Measurements from ENCODE around the gene SV2B. TPM values are rescaled to one million over a fixed set of nuclear protein-coding genes. Genes with fewer than 3 reads are reported as not detected.

The SV2B gene
- total and polyA plus RNA-seq, 3 donors from 2014 or later: 1.6 to 1.7 (median 1.7) TPM

DNA sequence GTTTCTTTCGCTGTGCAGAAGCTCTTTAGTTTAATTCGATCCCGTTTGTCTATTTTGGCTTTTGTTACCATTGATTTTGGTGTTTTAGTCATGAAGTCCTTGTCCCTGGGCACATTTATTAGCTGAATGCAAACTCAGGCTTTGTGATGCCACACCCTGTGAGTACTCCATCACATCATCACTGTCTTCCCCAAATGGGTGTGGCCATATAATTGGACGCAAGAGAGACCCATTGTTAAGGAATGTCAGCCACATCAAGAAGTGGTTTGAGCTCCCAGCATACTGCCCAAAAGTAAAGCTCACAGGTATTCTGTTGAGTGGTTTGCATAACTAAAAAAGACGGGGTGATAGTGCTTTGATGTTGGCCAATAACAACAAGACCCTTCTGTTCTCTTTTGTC lies 245.7 kb downstream of the SV2B start:
- Histone ChIP-seq H3K4me3 (no peak overlapping the region), H3K36me3 (ENCODE audit: low read depth, missing control alignments) (no peaks in the 10 kb centered on the region), H3K9me3 (no peaks in the 10 kb centered on the region), H3K27ac (no peak overlapping the region), H3K27me3 (no peaks in the 10 kb centered on the region), H3K4me1 (no peaks in the 10 kb centered on the region)
- no peak for TF ChIP-seq POLR2A (IDR thresholded peaks at IDR 0.05)
- TF ChIP-seq CTCF (IDR thresholded peaks at IDR 0.05): no peak
- WGBS, 2 donors: 76 to 80% methylated on average over 5 of the region's 5 CpGs
- no peak for DNase-seq
- intact Hi-C loops (cut with DNase I; ENCODE audit: low total_unique reads): no loop called here

- 66 to 76% methylated on average over 2 of the region's 2 CpGs for WGBS, 2 donors
- no peaks in the 10 kb centered on the region for H3K4me1 ChIP-seq
- no peak for DNase-seq
- H3K36me3 ChIP-seq (ENCODE audit: low read depth, missing control alignments): no peaks in the 10 kb centered on the region
- no peaks in the 10 kb centered on the region for H3K27me3 ChIP-seq
- no peaks in the 10 kb centered on the region for H3K9me3 ChIP-seq
- intact Hi-C loops (cut with DNase I; ENCODE audit: low total_unique reads): no loop called here
- no peak for TF ChIP-seq CTCF (IDR thresholded peaks at IDR 0.05)
- no peak for TF ChIP-seq POLR2A (IDR thresholded peaks at IDR 0.05)
- H3K27ac ChIP-seq: no peak overlapping the region
- H3K4me3 ChIP-seq: no peak overlapping the region
Measured at GRCh38 chr15:91346259-91346658, 246.2 kb downstream of the SV2B start.

- TF ChIP-seq CTCF (IDR thresholded peaks at IDR 0.05) (no peak), POLR2A (IDR thresholded peaks at IDR 0.05) (no peak)
- H3K9me3 ChIP-seq: no peaks in the 10 kb centered on the region
- no peak for DNase-seq
- no peaks in the 10 kb centered on the region for H3K36me3 ChIP-seq (ENCODE audit: low read depth, missing control alignments)
- H3K4me1 ChIP-seq: no peaks in the 10 kb centered on the region
- no peaks in the 10 kb centered on the region for H3K27me3 ChIP-seq
- H3K4me3 ChIP-seq: no peak overlapping the region
- H3K27ac ChIP-seq: no peak overlapping the region
- 61 to 73% methylated on average over 3 of the region's 3 CpGs for WGBS, 2 donors
- intact Hi-C loops (cut with DNase I; ENCODE audit: low total_unique reads): no loop called here
Measured at GRCh38 chr15:91348752-91349500, 248.9 kb downstream of the SV2B start.

Other genes starting within 250 kb of the SV2B start
- 10 to 100 TPM; 23.1 to 32.1 TPM for gene FURIN, start 231.7 kb upstream of the SV2B start, total RNA-seq
- 21.5 TPM for gene FURIN, start 231.7 kb upstream of the SV2B start, polyA plus RNA-seq (ENCODE audit: insufficient read depth, low read depth, low replicate concordance)
- gene FES, start 215.8 kb upstream of the SV2B start, total RNA-seq: 10 to 100 TPM; 18.6 to 23.1 TPM
- 14.4 TPM for gene FES, start 215.8 kb upstream of the SV2B start, polyA plus RNA-seq (ENCODE audit: insufficient read depth, low read depth, low replicate concordance)
- gene MAN2A2, start 197.0 kb upstream of the SV2B start, total RNA-seq: 100 to 1,000 TPM; 128 to 151 TPM
- 101 TPM for gene MAN2A2, start 197.0 kb upstream of the SV2B start, polyA plus RNA-seq (ENCODE audit: insufficient read depth, low read depth, low replicate concordance)
- gene HDDC3, start 167.7 kb upstream of the SV2B start, total RNA-seq: 10 to 100 TPM; 16.7 to 18.3 TPM
- 12.1 TPM for gene HDDC3, start 167.7 kb upstream of the SV2B start, polyA plus RNA-seq (ENCODE audit: insufficient read depth, low read depth, low replicate concordance)
- 10 to 100 TPM; 48.9 to 56.9 TPM for gene UNC45A, start 165.0 kb upstream of the SV2B start, total RNA-seq
- gene UNC45A, start 165.0 kb upstream of the SV2B start, polyA plus RNA-seq (ENCODE audit: insufficient read depth, low read depth, low replicate concordance): 59.6 TPM
- 10 to 100 TPM; 17.5 TPM for gene RCCD1, start 145.4 kb upstream of the SV2B start, total RNA-seq
- 21.1 TPM for gene RCCD1, start 145.4 kb upstream of the SV2B start, polyA plus RNA-seq (ENCODE audit: insufficient read depth, low read depth, low replicate concordance)
- gene PRC1, start 105.7 kb upstream of the SV2B start, total RNA-seq: 100 to 1,000 TPM in 1 of 2 donors, 10 to 100 TPM in 1; 74.3 to 104 TPM
- 111 TPM for gene PRC1, start 105.7 kb upstream of the SV2B start, polyA plus RNA-seq (ENCODE audit: insufficient read depth, low read depth, low replicate concordance)
- gene VPS33B, start 77.7 kb upstream of the SV2B start, total RNA-seq: 10 to 100 TPM; 12.6 to 20.6 TPM
- gene VPS33B, start 77.7 kb upstream of the SV2B start, polyA plus RNA-seq (ENCODE audit: insufficient read depth, low read depth, low replicate concordance): 16.9 TPM

All from testis (tissue), 3 donors.